ENCODE measurements around the gene UACA. TPM values are rescaled to one million over a fixed set of nuclear protein-coding genes. Genes with fewer than 3 reads are reported as not detected.
A peak's percentile ranks its signal among the peaks of the same experiment; 100 is the strongest.

The UACA gene
- total and polyA plus RNA-seq, 2 experiments from 2014 or later, result 64.0 to 135 TPM

DNA sequence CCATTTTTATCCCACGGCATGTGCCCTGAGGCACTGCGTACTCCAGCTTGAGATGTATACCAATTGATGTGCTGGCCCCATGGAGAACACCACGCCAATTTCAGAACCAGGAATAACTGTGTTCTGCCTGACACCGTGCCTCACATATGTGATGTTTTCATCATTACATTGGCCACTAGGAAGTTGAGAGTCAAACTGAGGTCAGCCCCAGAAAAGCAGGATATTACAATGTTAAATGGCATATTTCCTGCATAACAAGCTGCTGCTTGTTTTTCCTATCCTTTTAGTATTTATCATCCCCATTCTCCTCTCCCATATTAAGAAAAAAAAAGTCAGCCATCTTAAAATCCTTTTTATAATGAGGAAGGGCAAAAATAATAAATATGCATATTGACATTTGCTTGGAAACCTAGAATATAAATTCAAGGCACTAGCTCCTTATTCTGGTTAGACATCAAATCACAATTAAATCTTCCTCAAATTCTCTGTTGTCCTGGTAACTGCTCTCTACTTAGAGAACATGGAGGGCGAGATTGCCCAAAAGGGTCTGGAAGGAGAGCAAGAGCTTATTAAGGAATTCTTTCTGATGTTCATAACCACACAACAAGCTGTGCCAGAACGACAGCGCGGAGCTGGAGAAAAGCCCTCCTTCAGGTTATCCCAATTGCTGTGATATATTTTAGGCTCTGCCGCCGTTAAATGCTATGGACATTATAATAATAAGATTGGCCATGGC lies 112.6 kb downstream of the UACA start:
- no peak for DNase-seq
- H3K79me2 ChIP-seq (ENCODE audit: insufficient read depth), result no peaks in the 10 kb centered on the region
- in situ Hi-C loops (cut with MboI), result no loop called here
- H3K27ac ChIP-seq, result no peak overlapping the region
- TF ChIP-seq EZH2 (IDR thresholded peaks at IDR 0.05; ENCODE audit: insufficient read depth, poor library complexity, severe bottlenecking) (no peak), EZH2phosphoT487 (IDR thresholded peaks at IDR 0.05; ENCODE audit: insufficient read depth, low read depth) (no peak)
- H3F3A ChIP-seq (ENCODE audit: insufficient read depth), result peaks cover 49% of the 10 kb centered on the region
- H4K20me1 ChIP-seq (ENCODE audit: insufficient read depth), result no peaks in the 10 kb centered on the region
- no peak overlapping the region for H2AFZ ChIP-seq
- no peak overlapping the region for H3K4me3 ChIP-seq
- H3K4me2 ChIP-seq (ENCODE audit: unreplicated experiment), result no peak overlapping the region
- no peaks in the 10 kb centered on the region for H3K9me3 ChIP-seq (ENCODE audit: low read depth)
- no peaks in the 10 kb centered on the region for H3K9me2 ChIP-seq (ENCODE audit: insufficient read depth)
- WGBS, 2 experiments (ENCODE audit: low coverage in 1 of 2, low lambda C conversion rate in 2 of 2, missing lambda C conversion rate in 2 of 2), result 92% methylated on average over 10 of the region's 10 CpGs
- H3K9ac ChIP-seq, result no peak overlapping the region
- no peaks in the 10 kb centered on the region for H3K27me3 ChIP-seq (replicated peaks; ENCODE audit: insufficient read depth)
- H3K4me1 ChIP-seq (ENCODE audit: insufficient read depth), result no peaks in the 10 kb centered on the region
- H3K36me3 ChIP-seq (ENCODE audit: low read depth), result peaks cover 23% of the 10 kb centered on the region

DNA sequence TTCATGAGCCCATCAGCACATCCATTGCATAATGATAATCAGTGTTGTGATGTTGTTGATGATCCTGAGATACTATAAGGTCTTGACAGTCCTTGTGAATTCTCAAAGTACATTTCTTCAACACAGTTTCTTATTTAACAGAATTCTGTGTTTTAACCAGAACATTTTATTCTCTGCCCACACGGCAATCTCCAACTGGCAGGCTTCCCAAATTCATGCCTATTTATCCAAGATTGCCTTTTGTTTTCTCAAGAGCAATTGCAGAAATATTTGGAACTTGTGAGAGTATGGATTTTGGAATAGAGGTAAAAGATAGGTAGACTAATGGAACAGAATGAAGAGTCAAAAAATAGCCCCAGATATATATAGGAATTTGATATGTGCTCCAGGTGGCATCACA lies 116.0 kb downstream of the UACA start:
- 21 to 22% methylated on average over 1 of the region's 1 CpG for WGBS, 2 experiments (ENCODE audit: low coverage in 1 of 2, low lambda C conversion rate in 2 of 2, missing lambda C conversion rate in 2 of 2)
- in situ Hi-C loops (cut with MboI), result no loop called here
- Histone ChIP-seq H3K9me2 (ENCODE audit: insufficient read depth) (no peaks in the 10 kb centered on the region), H3K79me2 (ENCODE audit: insufficient read depth) (no peaks in the 10 kb centered on the region), H3K4me3 (no peak overlapping the region), H3K27me3 (replicated peaks; ENCODE audit: insufficient read depth) (no peaks in the 10 kb centered on the region), H2AFZ (no peak overlapping the region), H3K36me3 (ENCODE audit: low read depth) (no peaks in the 10 kb centered on the region), H3F3A (ENCODE audit: insufficient read depth) (peaks cover 49% of the 10 kb centered on the region), H3K9ac (no peak overlapping the region), H4K20me1 (ENCODE audit: insufficient read depth) (no peaks in the 10 kb centered on the region), H3K4me1 (ENCODE audit: insufficient read depth) (peaks cover 19% of the 10 kb centered on the region), H3K4me2 (ENCODE audit: unreplicated experiment) (no peak overlapping the region), H3K27ac (no peak overlapping the region), H3K9me3 (ENCODE audit: low read depth) (no peaks in the 10 kb centered on the region)
- TF ChIP-seq EZH2phosphoT487 (IDR thresholded peaks at IDR 0.05; ENCODE audit: insufficient read depth, low read depth) (no peak), EZH2 (IDR thresholded peaks at IDR 0.05; ENCODE audit: insufficient read depth, poor library complexity, severe bottlenecking) (no peak)
- no peak for DNase-seq

DNA sequence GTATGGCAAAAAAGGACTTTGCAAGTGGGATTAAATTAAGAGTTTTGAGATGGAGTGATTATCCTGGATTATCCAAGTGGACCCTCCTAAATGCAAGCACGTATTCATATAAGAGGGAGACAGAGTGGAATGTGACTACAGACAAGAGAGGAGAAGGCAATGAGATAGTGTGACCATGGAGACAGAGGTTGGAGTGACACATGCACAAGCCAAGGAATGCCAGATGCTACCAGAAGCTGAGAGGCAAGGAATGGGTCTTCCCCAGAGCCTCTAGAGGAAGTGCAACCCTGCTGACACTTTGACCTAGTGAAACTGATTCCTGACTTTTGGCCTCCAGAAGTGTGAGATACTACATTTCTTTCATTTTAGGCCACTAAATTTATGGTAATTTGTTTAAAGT lies 117.2 kb downstream of the UACA start:
- Histone ChIP-seq H3K79me2 (ENCODE audit: insufficient read depth) (no peaks in the 10 kb centered on the region), H3K9ac (no peak overlapping the region), H4K20me1 (ENCODE audit: insufficient read depth) (no peaks in the 10 kb centered on the region), H3F3A (ENCODE audit: insufficient read depth) (peaks cover 44% of the 10 kb centered on the region), H3K36me3 (ENCODE audit: low read depth) (no peaks in the 10 kb centered on the region), H3K9me2 (ENCODE audit: insufficient read depth) (no peaks in the 10 kb centered on the region), H2AFZ (no peak overlapping the region), H3K4me1 (ENCODE audit: insufficient read depth) (peaks cover 19% of the 10 kb centered on the region), H3K4me3 (no peak overlapping the region), H3K27me3 (replicated peaks; ENCODE audit: insufficient read depth) (no peaks in the 10 kb centered on the region), H3K4me2 (ENCODE audit: unreplicated experiment) (no peak overlapping the region), H3K27ac (no peak overlapping the region), H3K9me3 (ENCODE audit: low read depth) (no peaks in the 10 kb centered on the region)
- TF ChIP-seq EZH2phosphoT487 (IDR thresholded peaks at IDR 0.05; ENCODE audit: insufficient read depth, low read depth) (no peak), EZH2 (IDR thresholded peaks at IDR 0.05; ENCODE audit: insufficient read depth, poor library complexity, severe bottlenecking) (no peak)
- no peak for DNase-seq
- WGBS, 2 experiments (ENCODE audit: low coverage in 1 of 2, low lambda C conversion rate in 2 of 2, missing lambda C conversion rate in 2 of 2), result 93 to 100% methylated on average over 1 of the region's 1 CpG
- in situ Hi-C loops (cut with MboI), result no loop called here

DNA sequence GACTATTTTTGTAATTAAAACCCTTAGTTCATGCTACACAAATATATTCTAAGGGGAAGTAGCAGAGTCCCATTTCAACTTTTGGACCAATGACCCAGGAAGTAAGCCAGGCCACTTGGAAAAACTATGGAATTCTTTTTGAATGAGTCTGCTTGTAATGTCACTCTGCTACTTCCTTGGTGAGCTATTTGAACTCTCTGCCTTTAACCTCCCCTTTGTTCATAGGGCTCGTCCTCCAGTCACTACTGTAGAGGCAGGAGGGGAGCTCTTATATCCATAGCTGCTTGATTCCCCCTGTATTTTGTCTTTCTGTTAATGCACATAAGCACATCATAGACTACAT lies 119.6 kb downstream of the UACA start:
- no peak overlapping the region for H2AFZ ChIP-seq
- peak overlapping the region; percentile 32 for H3K4me2 ChIP-seq (ENCODE audit: unreplicated experiment)
- H3K4me3 ChIP-seq, result no peak overlapping the region
- H3F3A ChIP-seq (ENCODE audit: insufficient read depth), result peaks cover 38% of the 10 kb centered on the region
- H3K4me1 ChIP-seq (ENCODE audit: insufficient read depth), result peaks cover 19% of the 10 kb centered on the region
- 23 to 26% methylated on average over 1 of the region's 1 CpG for WGBS, 2 experiments (ENCODE audit: low coverage in 1 of 2, low lambda C conversion rate in 2 of 2, missing lambda C conversion rate in 2 of 2)
- H3K27ac ChIP-seq, result no peak overlapping the region
- in situ Hi-C loops (cut with MboI), result no loop called here
- H3K36me3 ChIP-seq (ENCODE audit: low read depth), result no peaks in the 10 kb centered on the region
- peak; percentile 44 for DNase-seq
- H3K27me3 ChIP-seq (replicated peaks; ENCODE audit: insufficient read depth), result no peaks in the 10 kb centered on the region
- no peaks in the 10 kb centered on the region for H4K20me1 ChIP-seq (ENCODE audit: insufficient read depth)
- no peaks in the 10 kb centered on the region for H3K9me3 ChIP-seq (ENCODE audit: low read depth)
- no peaks in the 10 kb centered on the region for H3K79me2 ChIP-seq (ENCODE audit: insufficient read depth)
- no peak for TF ChIP-seq EZH2 (IDR thresholded peaks at IDR 0.05; ENCODE audit: insufficient read depth, poor library complexity, severe bottlenecking)
- TF ChIP-seq EZH2phosphoT487 (IDR thresholded peaks at IDR 0.05; ENCODE audit: insufficient read depth, low read depth), result no peak
- H3K9ac ChIP-seq, result no peak overlapping the region
- no peaks in the 10 kb centered on the region for H3K9me2 ChIP-seq (ENCODE audit: insufficient read depth)

All from GM23248 (cell line).